GM15510 (cell line): ENCODE measurements around the gene TRIM72.

Experiments
- POLR2A ChIP-seq: IDR thresholded peaks from 3 replicates; pipeline ENCODE4 v1.6.1; 2011; ENCODE audit warnings: borderline replicate concordance; ENCODE audit not compliant: insufficient read length; ENCODE audit errors: extremely low read depth

Gene TRIM72

GRCh38 chr16:31256466-31256865 lies 42.5 kb downstream of the TRIM72 start:
- TF ChIP-seq POLR2A, result no peak

- TF ChIP-seq POLR2A, result no peak
These were observed 44.4 kb downstream of the TRIM72 start for GRCh38 chr16:31258366-31258765.

GRCh38 chr16:31260136-31260931 lies 46.4 kb downstream of the TRIM72 start:
- TF ChIP-seq POLR2A, result no peak

GRCh38 chr16:31262084-31262483 lies 48.2 kb downstream of the TRIM72 start:
- no peak for TF ChIP-seq POLR2A

- TF ChIP-seq POLR2A, result no peak
These were observed 51.7 kb downstream of the TRIM72 start for GRCh38 chr16:31265329-31266245.

DNA sequence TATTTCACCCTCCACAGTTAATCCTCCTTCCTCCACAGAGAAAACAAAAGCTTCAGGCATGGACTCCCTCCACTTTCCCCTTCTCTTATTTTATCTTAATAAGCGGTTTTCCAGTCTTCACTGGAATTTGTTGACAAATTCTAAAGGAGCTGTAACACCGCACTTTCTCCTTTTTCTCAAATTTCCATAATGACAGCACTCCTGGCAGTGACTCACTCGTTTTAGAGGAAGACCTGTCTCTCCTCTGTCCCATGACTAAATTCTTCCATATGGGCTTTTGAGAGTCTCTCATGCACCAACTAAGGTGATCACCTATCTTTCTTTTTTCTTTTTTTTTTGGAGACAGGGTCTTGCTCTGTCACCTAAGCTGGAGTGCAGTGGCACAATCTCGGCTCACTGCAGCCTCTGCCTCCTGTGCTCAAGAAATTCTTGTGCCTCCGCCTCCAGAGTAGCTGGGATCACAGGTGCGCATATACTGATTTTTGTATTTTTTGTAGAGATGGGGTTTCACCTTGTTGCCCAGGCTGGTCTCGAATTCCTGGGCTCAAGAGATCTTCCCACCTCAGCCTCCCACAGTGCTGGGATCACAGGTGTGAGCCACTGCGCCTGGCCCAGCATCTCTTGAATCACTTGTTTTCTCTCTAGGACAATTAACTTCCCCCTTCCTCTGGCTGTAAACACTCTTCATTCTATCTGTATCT lies 53.6 kb downstream of the TRIM72 start:
- TF ChIP-seq POLR2A, result no peak

DNA sequence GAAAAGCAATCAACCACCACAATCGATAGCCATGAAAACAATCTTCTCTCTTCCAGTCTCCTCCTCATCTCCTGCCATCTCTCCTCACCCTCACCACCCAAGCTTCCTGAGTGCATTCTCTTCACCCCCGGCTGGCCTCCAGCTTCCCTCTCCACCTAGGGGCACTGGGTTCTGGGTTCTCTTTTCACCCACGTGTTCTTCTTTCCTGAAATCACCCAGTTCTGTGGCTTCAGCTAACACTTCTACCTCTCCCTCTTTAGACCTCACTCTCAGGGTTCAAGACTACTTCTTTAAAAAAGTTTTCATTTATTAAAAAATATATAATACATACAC lies 54.1 kb downstream of the TRIM72 start:
- no peak for TF ChIP-seq POLR2A

- no peak for TF ChIP-seq POLR2A
These were observed 55.0 kb downstream of the TRIM72 start for GRCh38 chr16:31268891-31269290.

DNA sequence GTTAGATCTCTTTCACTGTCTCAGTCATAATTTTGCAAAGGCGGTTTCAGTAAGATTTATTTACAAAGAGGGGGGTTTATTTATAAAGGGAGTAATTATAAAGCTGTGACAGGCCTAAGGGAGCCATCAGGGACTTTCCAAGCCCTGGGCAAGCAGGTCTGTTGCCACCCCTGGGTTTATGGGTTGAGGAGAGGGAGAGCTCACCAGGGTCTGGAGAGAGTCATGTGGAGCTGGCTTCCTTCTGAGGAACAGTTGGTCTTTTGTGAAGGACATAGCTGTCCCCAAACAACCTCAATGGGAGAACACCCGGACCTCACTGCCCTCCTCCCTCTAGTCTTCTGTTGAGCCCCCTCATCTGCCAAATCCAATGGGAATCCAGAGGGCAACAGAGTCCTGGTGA lies 55.6 kb downstream of the TRIM72 start:
- no peak for TF ChIP-seq POLR2A

GRCh38 chr16:31270795-31271194 lies 56.9 kb downstream of the TRIM72 start:
- TF ChIP-seq POLR2A, result no peak

DNA sequence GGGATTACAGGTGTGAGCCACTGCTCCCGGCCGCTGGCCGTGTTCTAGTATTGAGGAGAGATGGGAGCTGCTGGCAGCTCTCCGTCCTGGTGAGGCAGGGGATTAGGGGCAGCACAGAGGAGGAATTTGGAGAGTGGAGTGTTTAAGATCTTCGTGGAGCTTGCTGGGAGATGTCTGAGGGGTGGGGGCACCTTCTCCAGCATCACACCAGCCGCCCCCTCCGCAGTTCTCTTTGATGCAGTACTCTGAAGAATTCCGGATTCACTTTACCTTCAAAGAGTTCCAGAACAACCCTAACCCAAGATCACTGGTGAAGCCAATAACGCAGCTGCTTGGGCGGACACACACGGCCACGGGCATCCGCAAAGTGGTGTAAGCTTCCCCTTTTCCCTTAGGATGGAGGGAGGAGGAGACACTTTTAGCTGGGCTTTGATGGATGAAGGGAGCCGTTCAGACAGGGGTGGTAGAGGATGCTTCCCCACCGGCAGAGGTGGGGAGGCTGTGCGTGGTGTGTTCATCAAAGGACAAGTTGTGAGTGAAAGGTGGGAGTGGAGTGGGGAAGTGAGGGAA lies 57.8 kb downstream of the TRIM72 start:
- TF ChIP-seq POLR2A, result no peak

DNA sequence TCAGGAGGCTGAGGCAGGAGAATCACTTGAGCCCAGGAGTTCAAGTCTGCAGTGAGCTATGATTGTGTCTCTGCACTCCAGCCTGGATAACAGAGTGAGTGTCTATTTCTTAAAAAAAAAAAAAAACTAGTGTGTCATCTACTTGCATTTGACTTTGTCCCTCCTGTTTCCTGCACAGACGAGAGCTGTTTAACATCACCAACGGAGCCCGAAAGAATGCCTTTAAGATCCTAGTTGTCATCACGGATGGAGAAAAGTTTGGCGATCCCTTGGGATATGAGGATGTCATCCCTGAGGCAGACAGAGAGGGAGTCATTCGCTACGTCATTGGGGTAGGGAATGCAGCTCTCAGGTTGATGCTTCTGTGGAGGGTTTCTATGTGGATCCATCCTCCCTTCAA lies 59.3 kb downstream of the TRIM72 start:
- no peak for TF ChIP-seq POLR2A

DNA sequence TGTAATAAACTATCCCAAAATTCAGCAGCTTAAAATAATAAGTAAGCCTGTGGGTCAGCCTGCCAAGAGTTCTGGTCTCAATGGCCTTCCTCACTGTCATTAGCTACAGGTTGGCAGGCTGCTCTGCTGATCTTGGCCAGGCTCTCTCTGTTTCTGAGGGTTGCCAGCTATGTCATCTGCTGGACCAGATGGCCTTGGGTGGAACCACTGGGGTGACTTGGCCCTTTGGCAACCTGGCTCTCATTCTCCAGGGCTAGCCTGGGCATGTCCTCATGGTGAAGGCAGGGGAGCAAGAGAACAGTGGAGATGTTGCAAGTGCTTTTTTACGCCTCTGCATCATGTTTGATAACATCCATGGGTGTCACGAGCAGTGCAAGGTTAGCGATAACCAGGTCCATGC lies 59.8 kb downstream of the TRIM72 start:
- TF ChIP-seq POLR2A, result no peak

GRCh38 chr16:31274831-31275816 lies 61.2 kb downstream of the TRIM72 start:
- TF ChIP-seq POLR2A, result no peak

DNA sequence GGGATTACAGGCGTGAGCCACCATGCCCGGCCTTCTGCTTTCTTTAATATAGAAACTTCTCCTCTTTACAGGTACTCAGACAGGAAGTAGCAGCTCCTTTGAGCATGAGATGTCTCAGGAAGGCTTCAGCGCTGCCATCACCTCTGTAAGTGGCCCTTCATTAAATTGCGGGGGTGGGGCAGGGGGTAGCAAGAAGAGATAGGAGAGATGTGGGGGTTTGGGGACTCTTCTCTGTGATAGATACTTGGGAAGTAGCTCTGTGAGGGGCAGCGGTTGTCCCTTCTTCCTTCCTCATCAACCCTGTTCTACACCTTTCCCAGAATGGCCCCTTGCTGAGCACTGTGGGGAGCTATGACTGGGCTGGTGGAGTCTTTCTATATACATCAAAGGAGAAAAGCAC lies 62.7 kb downstream of the TRIM72 start:
- TF ChIP-seq POLR2A, result no peak
